Ovary (tissue), 3 donors: ENCODE results near the gene ACAP1.

Experiments
- CTCF ChIP-seq, 3 donors: fragments of 450-650 bp in 2 of 3; fragments of 200-600 bp in 1 of 3; IDR thresholded peaks; one replicate each; pipeline versions ENCODE4 v1.5.1 to v1.8.0; 2016 to 2022; ENCODE audit warnings: antibody characterized with exemption in 3 of 3, mild to moderate bottlenecking in 1 of 3
- EP300 ChIP-seq: sonication (generic); formaldehyde crosslinking; IDR thresholded peaks from one replicate; pipeline ENCODE4 v1.6.1; 2017; ENCODE audit warnings: antibody characterized with exemption
- POLR2A ChIP-seq: fragments of 450-650 bp; IDR thresholded peaks from one replicate; pipeline ENCODE4 v1.6.1; 2017; ENCODE audit warnings: antibody characterized with exemption, mild to moderate bottlenecking, moderate library complexity
- donor health status: DM: no; HTN: no; CAD: no.

DNA sequence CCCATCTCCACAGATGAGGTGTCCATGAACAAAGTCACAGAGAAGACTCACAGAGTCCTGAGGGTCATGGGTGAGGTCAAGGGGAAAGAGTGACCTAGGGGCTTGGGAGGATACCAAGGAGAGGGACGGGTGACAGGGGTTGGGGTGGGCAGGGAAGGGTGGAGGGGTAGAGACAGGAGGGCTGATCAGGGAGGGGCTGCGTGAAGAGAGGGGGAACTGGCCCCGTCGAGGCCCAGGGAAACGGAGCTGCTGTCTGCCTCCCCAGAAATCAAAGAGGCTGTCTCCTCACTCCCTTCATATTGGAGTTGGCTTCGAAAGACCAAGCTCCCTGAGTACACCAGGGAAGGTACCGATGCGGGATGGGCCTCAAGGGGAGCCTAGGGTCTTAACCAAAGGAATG is 19.2 kb downstream of the ACAP1 start:
- TF ChIP-seq CTCF (IDR thresholded peaks at IDR 0.05) = no peak
- no peak for TF ChIP-seq POLR2A
- no peak for TF ChIP-seq EP300
